GM18498 (cell line): ENCODE results near the gene CCDC158.
"Not testable (repeated sequence)": the region's sequence is repeated elsewhere in the genome, so short reads cannot be mapped to it uniquely, and the experiment has no call there.

ENCODE experiments used
- ATAC-seq: cut with Tn5 transposase; IDR thresholded peaks from one replicate; pipeline ENCODE4 v1.9.1; 2021; ENCODE audit warnings: mild to moderate bottlenecking, moderate library complexity; ENCODE audit not compliant: unreplicated experiment

Gene CCDC158

DNA sequence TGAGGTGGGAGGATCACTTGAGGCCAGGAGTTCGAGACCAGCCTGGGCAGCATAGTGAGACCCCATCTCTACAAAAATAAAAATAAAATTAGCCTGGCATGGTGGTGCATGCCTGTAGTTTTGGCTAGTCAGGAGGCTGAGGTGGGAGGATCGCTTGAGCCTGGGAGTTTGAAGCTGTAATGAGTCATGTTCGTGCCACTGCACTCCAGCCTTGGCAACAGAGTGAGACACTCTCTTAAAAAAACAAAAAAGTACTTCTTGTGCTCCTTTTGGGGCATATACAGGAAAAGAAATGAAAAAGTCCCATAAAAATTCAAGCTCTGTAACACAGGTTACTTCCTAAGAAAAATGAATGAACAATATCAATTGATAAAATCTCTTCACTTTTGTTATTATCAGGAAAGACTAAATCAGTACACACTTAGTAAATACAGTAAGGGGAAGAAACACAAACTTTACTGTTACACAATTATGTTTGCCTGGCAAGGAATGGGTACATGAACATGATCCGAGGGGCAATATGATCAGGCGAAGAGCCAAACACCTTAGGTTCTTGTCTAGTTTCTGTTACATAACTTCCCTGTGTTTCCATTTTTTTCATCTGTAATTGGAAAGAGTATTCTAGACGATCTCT lies 46.9 kb downstream of the CCDC158 start:
- ATAC-seq = no peak

DNA sequence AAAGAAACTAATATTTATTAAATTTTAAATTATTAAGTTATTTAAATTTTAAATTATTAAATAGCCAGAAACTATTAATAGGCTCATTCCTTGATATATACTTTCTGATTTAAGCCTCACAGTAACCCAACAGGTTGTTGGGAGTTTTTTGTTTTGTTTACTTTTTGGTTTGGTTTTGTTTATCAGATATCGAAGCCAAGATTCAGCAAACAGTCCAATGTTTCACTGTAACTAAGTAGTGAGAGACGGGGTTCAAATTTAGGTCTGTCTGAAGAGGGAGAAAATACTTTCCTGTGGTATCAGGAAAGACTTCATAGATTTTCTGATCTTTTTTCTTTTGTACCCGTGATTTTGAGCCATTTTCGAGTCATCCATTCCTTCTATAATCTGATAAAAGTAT lies 54.2 kb downstream of the CCDC158 start:
- no peak for ATAC-seq

DNA sequence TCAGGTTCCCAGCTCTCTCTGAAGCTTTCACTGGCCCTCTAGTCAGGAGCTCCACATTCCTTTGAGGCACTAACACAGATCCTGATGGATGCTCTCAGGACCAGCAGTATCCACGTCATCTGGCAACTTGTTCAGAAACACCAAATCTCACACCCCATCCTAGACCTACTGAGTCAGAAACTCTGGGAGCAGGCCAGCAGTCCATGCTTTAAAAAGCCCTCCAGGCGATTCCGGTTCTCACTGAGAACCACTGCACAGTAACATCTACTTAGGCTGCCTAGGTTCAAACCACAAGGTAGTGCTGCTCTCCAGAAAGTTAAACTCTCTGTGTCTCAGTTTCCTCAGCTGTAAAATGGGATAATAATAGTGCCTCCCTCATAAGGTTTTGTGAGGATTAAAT lies 55.3 kb downstream of the CCDC158 start:
- no peak for ATAC-seq

DNA sequence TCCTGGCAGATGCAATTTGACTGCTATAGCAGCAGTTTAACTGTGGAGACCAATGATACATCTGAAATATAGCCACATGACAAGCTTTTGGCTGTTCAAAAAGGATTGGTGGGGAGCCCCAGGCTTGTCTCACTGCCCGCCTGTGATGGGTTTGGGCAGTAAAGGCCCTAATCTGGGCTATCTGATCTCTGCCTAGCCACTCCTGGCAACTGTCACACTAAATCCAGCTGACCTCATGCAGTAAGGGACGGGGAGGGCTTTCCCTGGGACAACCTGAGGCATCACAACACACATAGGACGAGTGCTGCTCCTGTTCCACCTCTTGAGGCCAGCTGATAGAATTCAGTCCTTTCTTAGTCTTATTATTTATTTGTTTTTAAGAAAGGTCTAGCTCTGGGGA lies 56.2 kb downstream of the CCDC158 start:
- no peak for ATAC-seq

DNA sequence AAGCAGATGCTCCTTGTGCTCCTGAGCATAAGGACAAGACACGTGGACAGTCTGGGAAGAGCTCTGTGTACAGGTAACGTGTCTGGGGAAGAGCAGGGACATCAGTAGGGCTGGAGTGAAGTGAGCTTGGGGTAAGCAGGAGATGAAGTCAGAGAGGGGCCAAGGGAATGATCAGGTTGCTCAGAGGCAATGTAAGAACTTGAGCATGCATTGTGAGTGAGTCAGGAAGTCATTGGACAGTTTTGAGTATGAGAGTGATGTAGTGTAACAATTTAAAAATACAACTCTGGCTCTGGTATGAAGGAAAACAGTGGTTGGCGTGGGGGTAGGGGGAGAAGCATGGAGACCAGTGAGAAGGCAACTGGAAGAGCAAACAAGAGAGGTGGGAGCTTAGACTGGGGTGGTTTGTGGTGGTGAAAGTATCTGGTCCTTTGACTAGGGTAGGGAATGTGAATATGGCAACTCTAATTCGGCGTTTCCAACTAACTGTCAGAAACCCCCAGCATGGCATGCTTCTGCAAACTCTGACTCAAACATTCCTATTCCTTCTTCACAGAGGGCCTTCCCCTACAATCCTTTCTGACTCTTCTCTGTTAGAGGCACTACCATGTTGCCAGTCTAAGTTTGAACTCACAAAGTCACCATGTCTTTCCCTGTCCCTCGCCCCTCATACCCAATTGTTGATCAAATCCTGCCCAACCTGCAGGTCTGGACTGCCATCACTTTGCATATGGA lies 57.2 kb downstream of the CCDC158 start:
- no peak for ATAC-seq

DNA sequence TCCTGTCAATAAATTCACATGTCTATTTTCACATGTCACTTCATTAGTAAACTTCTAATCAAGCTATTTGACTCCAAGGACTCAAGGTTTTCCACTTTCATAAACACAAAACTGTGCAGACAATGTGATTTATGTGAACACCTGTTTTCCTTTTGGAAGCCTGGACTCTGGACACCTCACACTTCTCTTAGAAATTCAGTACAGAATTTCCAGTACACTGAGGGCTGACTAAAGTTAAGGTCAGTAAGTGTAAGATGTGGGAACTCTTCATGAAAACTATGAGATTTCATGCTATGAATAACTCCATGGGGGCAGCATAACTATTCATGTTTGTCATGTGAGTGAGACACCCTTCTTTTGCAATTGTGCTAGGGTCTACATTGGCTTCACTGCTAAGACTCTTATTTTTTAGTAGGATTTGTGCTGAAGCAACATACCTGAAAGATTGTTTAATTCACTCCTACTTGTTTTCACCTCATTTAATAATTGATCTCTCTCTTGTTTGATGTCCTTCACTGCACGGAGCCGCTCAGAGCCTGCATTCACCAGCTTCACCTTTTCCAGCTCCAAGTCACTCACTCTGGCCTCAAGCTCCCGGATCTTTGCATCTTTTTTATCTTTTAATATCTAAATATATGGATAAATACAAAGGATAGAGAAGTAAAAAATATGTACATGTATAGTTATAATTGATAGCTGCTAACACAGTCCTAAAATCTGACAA lies 59.1 kb downstream of the CCDC158 start:
- no peak for ATAC-seq

DNA sequence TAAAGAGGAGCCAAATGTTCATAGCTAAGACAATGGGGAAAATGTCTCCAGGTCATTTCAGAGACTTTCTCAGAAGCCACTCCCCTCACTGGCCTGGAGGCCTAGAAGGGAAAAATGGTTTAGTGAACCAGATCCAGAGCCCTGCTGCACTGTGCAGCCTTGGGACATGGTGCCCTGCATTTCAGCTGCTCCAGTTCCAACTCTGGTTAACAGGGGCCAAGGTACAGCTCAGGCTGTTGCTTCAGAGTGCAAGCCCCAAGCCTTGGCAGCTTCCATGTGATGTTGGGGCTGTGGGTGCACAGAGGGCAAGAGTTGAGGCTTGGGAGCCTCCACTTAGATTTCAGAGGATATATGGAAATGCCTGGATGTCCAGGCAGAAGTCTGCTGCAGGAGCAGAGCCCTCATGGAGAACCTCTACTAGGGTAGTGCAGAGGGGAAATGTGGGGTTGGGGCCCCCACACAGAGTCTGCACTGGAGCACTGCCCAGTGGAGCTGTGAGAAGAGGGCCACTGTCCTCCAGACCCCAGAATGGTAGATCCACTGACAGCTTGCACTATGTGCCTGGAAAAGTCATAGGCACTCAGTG lies 61.0 kb downstream of the CCDC158 start:
- ATAC-seq = not testable (repeated sequence)

DNA sequence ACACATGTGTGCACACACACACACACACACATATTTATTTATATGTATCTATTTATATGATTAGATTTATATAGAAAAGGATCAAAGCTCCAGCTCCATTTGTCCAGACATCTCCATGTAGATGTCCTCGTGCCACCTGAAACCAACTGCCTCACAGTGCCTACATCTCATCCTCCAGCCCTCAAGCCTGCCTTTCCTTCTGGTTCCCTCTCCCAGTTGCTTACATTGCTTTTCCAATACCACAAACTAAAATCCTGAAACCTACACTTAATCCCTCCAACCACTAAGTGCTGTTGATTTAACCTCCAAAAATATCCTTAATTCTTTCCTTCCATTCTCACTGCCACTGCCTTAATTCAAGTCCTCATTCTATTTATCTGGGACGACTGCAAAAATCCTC lies 63.0 kb downstream of the CCDC158 start:
- no peak for ATAC-seq

DNA sequence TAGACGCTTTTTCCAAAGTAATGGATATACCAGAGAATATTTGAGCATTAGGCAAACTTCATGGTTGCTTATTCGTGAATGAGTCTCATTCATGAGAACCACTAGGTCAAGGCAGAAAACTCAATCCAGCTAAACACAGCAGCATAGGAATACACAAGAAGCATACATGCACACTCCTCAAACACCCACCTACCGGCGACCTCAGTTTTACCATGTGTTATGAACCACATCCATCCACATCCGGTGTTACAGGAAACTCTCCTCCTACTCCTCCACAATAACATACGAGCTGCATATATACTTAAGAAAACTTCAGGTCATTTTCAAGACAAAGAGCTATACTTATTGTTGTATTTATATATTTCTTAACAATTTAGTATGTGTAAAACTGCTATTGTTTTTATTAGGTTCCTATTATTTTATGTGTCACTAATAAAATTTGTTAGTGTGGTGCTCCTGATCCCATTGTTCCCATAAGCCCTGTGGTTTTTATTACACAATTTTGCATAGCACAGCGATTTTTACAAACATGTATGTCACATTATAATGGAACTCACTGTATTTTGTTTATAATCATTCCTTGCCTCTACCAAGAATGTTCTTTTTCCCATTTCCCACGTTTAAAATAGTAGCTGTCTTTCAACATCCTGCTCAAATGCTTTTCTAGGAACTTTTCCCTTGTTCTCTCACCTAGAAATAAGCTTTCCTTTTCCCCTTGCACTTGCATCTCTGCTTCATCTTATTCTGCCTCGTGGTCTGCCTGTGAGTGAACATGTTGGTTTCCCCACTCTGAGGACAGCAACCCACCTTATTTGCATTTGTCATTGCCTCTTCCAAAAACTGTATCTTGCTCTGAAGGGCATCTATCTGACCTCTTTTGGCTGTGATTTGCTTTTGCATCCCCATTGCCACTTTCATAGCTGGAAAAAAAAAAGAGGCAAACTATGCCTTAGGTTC lies 66.1 kb downstream of the CCDC158 start:
- ATAC-seq = no peak

DNA sequence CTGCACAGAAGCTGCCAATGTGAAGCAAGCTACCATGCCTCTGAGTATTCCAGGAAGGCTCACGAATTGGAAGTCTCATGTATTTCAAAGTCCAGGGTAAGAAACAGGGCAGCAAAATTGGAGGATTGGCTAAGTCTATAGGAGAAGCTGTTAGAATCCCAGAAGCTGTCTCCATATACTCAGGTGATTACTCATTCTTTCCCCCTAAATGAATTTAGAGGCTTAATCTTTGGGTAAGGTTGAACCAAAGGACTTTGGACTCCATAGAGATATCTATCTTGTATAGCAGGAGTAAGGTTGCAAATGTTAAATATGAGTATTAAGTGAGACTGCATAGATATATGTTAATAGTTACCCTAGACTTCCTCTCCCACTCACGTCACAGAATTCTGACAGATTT lies 78.1 kb downstream of the CCDC158 start:
- ATAC-seq = no peak

DNA sequence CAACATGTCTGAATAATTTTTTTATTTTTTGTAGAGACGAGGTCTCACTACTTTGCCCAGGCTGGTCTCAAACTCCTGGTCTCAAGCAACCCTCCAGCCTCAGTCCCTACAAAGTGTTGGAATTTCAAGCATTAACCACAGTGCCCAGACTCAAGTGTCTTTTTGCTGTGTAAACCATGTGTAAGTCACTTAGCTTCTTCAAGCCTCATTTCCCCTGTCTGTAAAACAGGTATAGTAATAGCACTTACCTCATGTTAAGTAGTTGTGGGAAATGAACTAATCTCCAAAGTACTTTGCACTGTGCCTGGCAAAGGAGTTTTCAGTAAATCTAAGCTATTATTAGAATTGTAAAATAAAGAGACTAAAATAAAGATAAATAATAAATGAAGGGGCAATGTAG lies 78.8 kb downstream of the CCDC158 start:
- no peak for ATAC-seq

DNA sequence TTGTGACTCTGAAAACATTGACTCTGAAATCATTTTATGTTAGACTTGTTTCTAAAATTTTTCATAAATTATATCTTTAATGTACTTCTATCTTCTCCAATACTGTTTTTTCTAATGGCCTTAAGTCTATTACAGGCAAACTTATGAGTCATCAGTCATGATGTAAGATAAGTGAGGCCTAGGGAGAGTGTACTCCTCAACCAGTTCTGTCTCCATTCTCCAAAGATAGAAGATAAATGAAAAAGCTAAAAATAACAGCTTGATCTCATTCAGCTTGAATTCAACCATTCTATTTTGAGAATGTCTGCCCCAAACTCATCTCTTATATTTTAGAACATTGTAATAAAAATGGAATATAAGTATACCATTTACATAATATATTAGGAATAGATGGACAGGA lies 79.9 kb downstream of the CCDC158 start:
- no peak for ATAC-seq

DNA sequence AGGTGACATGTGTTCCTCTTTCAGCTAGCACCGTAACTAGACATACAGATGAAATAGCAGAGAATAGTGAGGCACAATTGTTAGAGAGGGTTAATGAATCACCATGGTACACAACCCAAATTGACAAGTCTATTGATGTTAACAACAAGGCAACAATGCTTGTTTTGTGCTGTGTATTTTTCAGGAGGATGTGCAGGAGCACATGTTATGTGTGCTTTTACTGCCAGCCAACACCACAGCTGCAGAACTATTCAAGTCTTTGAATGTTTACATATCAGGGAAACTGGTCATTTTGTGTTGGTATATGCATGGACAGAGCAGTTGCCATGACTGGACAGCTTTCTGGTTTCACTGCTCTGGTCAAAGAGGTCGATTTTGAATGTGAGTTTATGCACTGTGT lies 81.6 kb downstream of the CCDC158 start:
- ATAC-seq = no peak

DNA sequence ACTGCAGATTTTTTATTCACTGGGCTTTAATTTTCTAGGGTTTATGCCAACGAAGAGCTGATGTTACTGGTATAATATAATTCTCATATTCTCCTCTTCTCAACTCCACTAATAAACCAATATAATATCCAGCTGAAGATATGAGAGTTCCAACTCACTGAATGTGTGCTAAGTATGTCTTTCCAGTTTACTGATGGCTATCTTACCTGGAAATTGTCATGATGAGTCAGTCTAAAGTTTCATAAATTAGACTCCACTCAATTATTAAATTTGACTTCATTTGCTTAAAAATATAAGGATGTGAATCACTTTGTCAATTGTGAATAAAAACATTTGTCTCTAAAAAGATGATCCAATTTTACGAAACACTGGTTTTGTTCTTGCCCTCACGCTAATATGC lies 86.1 kb downstream of the CCDC158 start:
- ATAC-seq = no peak

DNA sequence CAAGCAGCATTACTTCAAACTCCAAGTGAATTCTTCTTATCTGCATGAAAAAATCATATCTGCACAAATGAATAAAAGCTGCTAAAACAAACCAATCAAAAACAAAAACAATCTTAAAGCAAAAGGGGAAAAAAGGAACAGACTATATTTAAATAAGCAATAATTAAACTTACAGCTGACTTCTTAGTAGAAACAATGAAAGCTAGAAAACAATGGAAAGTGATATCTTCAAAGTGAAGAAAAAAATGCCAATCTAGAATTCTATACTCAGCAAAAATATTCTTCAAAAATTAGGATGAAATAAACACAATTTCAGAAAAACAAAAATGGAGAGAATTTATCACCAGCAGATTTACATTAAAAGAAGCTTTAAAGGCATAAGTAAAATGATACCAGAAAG lies 94.4 kb downstream of the CCDC158 start:
- ATAC-seq = no peak

DNA sequence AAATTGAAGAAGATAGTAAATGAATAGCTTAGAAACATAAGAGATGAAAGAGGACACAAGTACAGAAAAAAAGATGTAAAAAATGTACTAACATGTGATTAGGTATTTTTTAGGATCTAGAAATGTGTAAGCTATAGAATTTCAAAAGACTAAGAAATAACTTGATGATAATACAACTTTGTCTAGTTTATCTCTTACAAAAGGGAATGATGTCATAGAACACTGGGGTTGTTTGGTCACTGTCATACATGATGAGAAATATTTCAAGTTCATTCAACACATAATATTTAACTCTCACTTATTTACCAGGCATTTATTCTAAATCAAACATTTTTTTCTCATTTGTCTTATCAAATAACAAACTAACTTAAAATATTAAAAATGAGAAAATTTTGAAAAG lies 95.9 kb downstream of the CCDC158 start:
- ATAC-seq = no peak

DNA sequence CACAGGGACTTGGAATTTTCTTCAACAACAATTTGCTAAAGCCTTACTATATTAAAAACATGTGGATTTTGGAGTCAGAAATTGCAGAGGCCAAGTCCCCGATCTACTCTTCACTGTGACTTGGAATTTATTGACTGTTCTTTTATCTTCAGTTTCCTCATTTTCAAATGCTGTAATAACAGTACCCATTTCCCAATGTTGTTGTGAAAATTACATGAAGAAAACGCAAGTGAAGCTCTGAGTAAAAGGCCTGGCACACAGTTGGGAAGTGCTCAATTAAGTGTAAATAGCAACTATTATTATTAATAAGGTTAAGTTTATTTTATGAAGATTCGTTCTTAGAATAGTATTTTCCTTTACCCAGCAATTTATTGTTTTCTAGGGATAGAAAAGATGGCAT lies 98.7 kb downstream of the CCDC158 start:
- ATAC-seq = no peak

DNA sequence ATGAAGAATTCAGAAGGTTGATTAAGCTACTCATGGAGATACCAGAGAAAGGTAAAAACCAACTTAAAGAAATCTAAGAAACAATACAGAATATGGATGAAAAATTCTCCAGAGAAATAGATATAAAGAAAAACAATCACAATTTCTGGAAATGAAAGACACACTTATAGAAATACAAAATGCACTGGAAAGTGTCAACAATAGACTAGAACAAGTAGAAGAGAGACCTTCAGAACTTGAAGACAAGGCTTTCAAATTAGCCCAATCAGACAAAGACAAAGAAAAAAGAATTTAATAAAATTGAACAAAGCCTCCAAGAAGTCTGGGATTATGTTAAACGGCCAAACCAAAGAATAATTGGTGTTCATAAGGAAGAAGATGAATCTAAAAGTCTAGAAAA lies 104.8 kb downstream of the CCDC158 start:
- ATAC-seq = no peak

DNA sequence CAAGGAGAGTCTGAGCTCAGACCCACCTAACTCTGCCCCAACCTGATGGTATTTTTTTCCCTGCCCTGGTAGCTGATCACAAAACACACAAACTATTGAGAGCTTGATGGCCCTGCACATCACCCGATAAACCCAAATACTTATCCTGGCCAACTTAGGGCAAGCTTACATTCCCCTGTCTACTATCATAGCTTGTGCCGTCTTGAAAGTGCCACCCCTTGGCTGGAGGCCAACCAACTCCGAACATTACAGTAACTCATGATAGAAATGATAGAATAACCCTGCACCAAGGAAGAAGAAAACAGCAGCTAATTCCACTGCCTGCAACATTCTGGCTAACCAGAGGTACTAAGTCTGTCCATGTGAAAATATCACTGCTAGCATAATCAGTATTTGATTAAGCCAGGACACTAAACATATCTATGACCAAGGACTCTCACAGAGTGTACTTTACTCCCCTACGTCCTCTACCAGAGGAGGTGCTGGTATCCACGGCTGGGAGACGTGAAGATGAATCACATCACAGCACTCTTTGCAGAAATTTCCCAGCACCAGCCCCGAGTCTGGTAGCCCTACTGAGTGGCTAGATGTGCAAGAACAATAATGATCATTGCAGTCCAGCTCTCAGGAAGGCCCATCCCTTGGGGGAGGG lies 105.5 kb downstream of the CCDC158 start:
- ATAC-seq = no peak

DNA sequence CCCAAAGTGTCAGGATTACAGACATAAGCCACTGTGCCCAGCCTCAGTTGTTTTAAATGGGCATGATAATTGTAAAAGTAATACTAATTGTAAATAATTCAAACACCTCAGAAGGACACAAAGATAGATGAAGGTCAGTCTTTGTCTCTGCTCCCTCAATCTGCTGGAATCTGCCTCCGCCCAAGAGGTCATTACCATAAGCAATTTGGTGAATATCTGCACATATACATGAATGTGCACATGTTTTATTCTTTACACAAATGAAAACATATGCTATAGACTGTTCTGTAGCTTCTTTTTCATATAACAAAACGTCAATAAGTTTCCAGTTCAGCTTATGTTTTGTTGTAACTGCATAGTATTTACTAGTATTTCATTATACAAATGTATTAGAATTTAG lies 107.4 kb downstream of the CCDC158 start:
- no peak for ATAC-seq
